KOPT-K1 (cell line): ENCODE results near the gene COL2A1.

Experiments used
- H3K27ac ChIP-seq: fragments of 200-600 bp; sonication (generic); 2 replicates; pipeline ENCODE4 v1.5.1; 2016; ENCODE audit warnings: antibody characterized with exemption, mild to moderate bottlenecking, low read depth, low read length; ENCODE audit not compliant: poor library complexity, severe bottlenecking
- H3K36me3 ChIP-seq: fragments of 200-600 bp; sonication (generic); 2 replicates; pipeline ENCODE4 v1.5.1; 2017; ENCODE audit warnings: antibody characterized with exemption, mild to moderate bottlenecking, low read length, moderate library complexity; ENCODE audit not compliant: insufficient read depth
- H3K9me3 ChIP-seq: fragments of 200-600 bp; sonication (generic); 2 replicates; pipeline ENCODE4 v1.5.1; 2017; ENCODE audit warnings: antibody characterized with exemption, low read length, mild to moderate bottlenecking; ENCODE audit not compliant: insufficient read depth, poor library complexity, severe bottlenecking

Gene COL2A1

GRCh38 chr12:47946413-47947323 is 57.6 kb downstream of the COL2A1 start:
- no peaks in the 10 kb centered on the region for H3K36me3 ChIP-seq
- no peak overlapping the region for H3K27ac ChIP-seq
- no peaks in the 10 kb centered on the region for H3K9me3 ChIP-seq

- no peaks in the 10 kb centered on the region for H3K36me3 ChIP-seq
- no peak overlapping the region for H3K27ac ChIP-seq
- no peaks in the 10 kb centered on the region for H3K9me3 ChIP-seq
Measured at GRCh38 chr12:47945341-47945728, 58.9 kb downstream of the COL2A1 start.

DNA sequence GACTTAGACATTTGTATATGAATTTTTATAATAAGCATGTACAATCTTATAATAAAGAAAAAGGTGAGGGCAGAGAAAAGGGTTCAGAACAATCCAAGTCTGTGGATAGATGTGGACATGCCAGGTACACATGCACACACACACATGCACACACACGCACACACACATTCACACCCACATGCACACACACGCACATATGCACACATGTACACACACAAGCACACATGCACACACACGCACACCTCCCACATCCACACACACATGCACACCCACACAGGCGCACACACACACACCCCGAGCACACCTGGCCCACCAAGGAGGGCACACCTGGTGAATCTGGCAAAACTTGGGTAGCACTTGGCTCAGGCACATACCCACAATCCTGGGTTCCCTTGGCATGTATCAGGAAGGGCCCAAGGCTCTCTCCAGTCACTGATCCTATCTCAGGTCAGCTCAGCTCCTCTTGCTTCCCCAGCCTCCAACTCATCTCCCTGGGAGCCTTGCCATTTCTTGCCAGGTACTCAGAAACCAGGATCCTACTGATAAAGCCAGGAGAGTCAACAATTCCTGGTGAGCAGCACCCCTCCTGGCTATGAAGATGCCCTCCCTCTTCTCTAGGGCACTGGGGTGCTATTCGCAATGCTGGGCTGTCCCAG is 59.5 kb downstream of the COL2A1 start:
- Histone ChIP-seq H3K36me3 (no peaks in the 10 kb centered on the region), H3K27ac (no peak overlapping the region), H3K9me3 (no peaks in the 10 kb centered on the region)

DNA sequence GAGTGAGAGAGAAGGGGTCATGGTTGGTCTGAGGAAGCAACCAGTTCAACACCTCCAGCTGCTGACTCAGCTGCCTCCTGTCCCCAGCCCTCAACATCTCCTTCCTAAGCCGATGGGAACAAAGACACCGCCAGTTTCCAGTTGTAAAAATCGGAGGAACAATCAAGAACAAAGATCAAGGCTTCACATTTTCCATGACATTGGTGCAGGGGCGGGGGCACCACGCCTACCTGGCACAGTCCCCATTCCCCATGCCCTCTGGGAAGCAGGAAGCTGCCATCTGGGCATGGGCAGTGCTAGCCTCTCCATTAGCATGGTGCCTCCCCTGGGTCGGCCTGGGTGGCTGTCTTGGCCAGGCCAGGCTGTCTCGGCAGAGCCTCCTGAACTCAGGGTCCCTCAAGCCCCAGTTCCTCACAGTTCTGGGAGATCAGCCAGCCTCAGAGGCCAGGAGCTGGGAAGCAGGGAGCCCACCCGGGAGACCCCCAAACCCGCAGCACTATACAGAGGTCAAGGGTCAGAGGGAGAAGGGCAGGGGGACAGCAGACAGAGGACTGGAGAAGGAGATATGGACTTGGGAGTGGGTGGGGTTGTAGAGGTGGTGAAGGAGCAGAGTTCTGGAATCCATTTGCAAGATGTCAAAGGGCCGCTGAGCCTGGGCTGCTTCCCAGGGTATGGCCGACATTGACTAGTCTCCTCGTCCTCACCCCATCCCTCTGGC is 60.5 kb downstream of the COL2A1 start:
- Histone ChIP-seq H3K9me3 (no peaks in the 10 kb centered on the region), H3K27ac (no peak overlapping the region), H3K36me3 (no peaks in the 10 kb centered on the region)

GRCh38 chr12:47942614-47943225 is 61.6 kb downstream of the COL2A1 start:
- no peak overlapping the region for H3K27ac ChIP-seq
- no peaks in the 10 kb centered on the region for H3K9me3 ChIP-seq
- H3K36me3 ChIP-seq: no peaks in the 10 kb centered on the region

- Histone ChIP-seq H3K27ac (no peak overlapping the region), H3K9me3 (no peaks in the 10 kb centered on the region), H3K36me3 (no peaks in the 10 kb centered on the region)
Measured at GRCh38 chr12:47941871-47942613, 62.2 kb downstream of the COL2A1 start.

- no peaks in the 10 kb centered on the region for H3K9me3 ChIP-seq
- no peak overlapping the region for H3K27ac ChIP-seq
- H3K36me3 ChIP-seq: no peaks in the 10 kb centered on the region
Measured at GRCh38 chr12:47941475-47941780, 62.8 kb downstream of the COL2A1 start.

DNA sequence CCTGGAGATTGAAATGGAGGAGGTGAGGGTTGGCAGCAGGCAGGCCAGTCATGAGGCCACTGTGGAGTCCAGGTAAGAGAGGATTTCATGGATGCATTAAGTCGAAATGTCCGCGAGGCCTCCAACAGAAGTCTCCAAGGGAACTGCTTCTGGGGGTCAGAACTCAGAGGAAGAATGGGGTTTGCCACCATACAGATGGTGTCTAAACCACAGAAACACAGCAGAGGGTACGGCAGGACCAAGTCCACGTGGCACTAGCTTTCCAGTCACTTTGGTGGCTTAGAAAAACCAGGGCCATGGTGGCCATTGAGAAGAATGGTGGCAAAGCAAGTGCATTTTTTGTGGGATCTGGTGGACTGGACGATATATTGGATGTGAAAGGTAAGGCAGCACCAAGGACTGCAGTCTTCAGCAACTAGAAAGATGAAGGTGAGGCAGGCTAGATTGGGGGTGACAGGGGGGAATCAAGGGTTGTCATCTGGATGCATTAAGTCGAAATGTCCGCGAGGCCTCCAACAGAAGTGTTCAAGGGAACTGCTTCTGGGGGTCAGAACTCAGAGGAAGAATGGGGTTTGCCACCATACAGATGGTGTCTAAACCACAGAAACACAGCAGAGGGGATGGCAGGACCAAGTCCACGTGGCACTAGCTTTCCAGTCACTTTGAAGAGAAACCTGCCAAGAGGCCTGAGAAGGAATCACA is 63.4 kb downstream of the COL2A1 start:
- Histone ChIP-seq H3K27ac (no peak overlapping the region), H3K36me3 (no peaks in the 10 kb centered on the region), H3K9me3 (no peaks in the 10 kb centered on the region)

GRCh38 chr12:47939009-47939601 is 65.2 kb downstream of the COL2A1 start:
- H3K27ac ChIP-seq: no peak overlapping the region
- H3K36me3 ChIP-seq: no peaks in the 10 kb centered on the region
- H3K9me3 ChIP-seq: no peaks in the 10 kb centered on the region

GRCh38 chr12:47938594-47938993 is 65.7 kb downstream of the COL2A1 start:
- Histone ChIP-seq H3K9me3 (no peaks in the 10 kb centered on the region), H3K36me3 (no peaks in the 10 kb centered on the region), H3K27ac (no peak overlapping the region)

DNA sequence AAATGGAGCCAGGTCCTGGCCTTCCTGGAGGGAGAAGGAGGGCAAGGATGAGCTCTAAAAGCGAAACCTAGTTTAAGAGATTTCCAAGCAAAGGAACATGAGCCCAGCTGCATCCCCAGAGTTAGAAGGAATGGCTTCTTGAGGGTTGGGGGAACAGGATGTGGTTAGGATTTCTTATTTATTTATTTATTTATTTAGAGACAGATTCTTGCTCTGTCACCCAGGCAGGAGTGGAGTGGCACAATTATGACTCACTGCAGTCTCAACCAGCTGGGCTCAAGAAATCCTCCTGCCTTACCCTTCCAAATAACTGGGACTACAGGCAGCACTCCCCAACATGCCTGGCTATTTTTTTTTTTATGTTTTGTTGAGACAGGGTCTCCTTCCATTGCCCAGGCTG is 66.2 kb downstream of the COL2A1 start:
- H3K36me3 ChIP-seq: no peaks in the 10 kb centered on the region
- no peaks in the 10 kb centered on the region for H3K9me3 ChIP-seq
- H3K27ac ChIP-seq: no peak overlapping the region

GRCh38 chr12:47935184-47935583 is 69.1 kb downstream of the COL2A1 start:
- Histone ChIP-seq H3K36me3 (no peaks in the 10 kb centered on the region), H3K27ac (no peak overlapping the region), H3K9me3 (no peaks in the 10 kb centered on the region)

GRCh38 chr12:47931187-47931586 is 73.1 kb downstream of the COL2A1 start:
- Histone ChIP-seq H3K9me3 (peaks cover 4% of the 10 kb centered on the region), H3K36me3 (no peaks in the 10 kb centered on the region), H3K27ac (no peak overlapping the region)

DNA sequence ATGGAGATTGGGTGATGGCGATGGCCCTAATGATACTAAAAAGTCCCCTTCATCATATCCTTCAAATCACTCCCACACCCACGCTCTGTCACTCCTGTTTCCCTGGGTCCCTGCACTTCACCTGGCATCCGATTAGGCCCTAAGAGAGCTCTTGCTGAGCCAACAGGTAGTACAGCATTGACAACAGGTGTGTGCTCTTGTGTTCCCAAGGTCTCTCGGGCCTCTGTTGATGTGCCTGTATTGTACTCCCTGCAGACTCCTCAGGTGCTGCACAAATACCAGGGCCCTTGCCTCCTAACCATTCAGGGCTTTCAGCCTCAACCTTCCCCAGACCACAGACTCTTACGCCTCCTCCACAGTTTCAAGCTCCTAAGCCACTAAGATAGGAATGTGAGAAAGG is 73.6 kb downstream of the COL2A1 start:
- peaks cover 4% of the 10 kb centered on the region for H3K9me3 ChIP-seq
- H3K27ac ChIP-seq: no peak overlapping the region
- no peaks in the 10 kb centered on the region for H3K36me3 ChIP-seq
